Lung (tissue), 12 donors: Measurements from ENCODE around the gene MED14. TPM values are rescaled to one million over a fixed set of nuclear protein-coding genes. Genes with fewer than 3 reads are reported as not detected.

Experiments
- ATAC-seq: fragments of 200-7000 bp; cut with Tn5 transposase; one replicate; pipeline ENCODE4 v1.9.1; 2020; ENCODE audit warnings: moderate number of reproducible peaks; ENCODE audit not compliant: insufficient read depth, low FRiP score
- DNase-seq, 3 donors: peaks; one replicate each; pipeline ENCODE4 v3.0.0-alpha.2; 2013 to 2017
- H3K27ac ChIP-seq, 2 donors: one replicate each; pipeline ENCODE4 v1.5.1; 2013; ENCODE audit warnings: mild to moderate bottlenecking in 2 of 2, moderate library complexity in 2 of 2, control low read depth in 1 of 2, inconsistent platforms in 1 of 2, low read depth in 1 of 2, low read length in 1 of 2
- H3K27me3 ChIP-seq, 3 donors: one replicate each; pipeline ENCODE4 v1.5.1; 2013; ENCODE audit warnings: low read length in 2 of 3; ENCODE audit not compliant: control insufficient read depth in 3 of 3, insufficient read depth in 3 of 3
- H3K36me3 ChIP-seq, 4 donors: one replicate each; pipeline ENCODE4 v1.5.1; 2013; ENCODE audit warnings: low read length in 4 of 4, mild to moderate bottlenecking in 1 of 4, moderate library complexity in 1 of 4; ENCODE audit not compliant: control insufficient read depth in 4 of 4, insufficient read depth in 4 of 4
- H3K4me1 ChIP-seq, 5 donors: one replicate each; pipeline ENCODE4 v1.5.1; 2013; ENCODE audit warnings: low read length in 5 of 5, mild to moderate bottlenecking in 2 of 5, moderate library complexity in 1 of 5; ENCODE audit not compliant: control insufficient read depth in 5 of 5, insufficient read depth in 5 of 5
- H3K4me3 ChIP-seq: one replicate; pipeline ENCODE4 v1.5.1; 2013; ENCODE audit warnings: mild to moderate bottlenecking, control low read depth, moderate library complexity
- H3K9ac ChIP-seq, 2 donors: one replicate each; pipeline ENCODE4 v1.5.1; 2013; ENCODE audit warnings: low read length in 2 of 2, control low read depth in 1 of 2; ENCODE audit not compliant: insufficient read depth in 1 of 2
- H3K9me3 ChIP-seq, 4 donors: one replicate each; pipeline ENCODE4 v1.5.1; 2013; ENCODE audit warnings: low read length in 3 of 4, mild to moderate bottlenecking in 1 of 4, moderate library complexity in 1 of 4; ENCODE audit not compliant: control insufficient read depth in 4 of 4, insufficient read depth in 3 of 4
- CTCF ChIP-seq: IDR thresholded peaks from 2 replicates; pipeline ENCODE4 v1.5.1; 2012; ENCODE audit warnings: mild to moderate bottlenecking; ENCODE audit errors: control extremely low read depth, extremely low read depth
- WGBS, 2 donors: extraction: QIAGEN DNeasy Blood & Tissue Kit; methylation state at CpG; one replicate each; pipeline ENCODE4 v1.1.7; 2013; 5-methylcytosine and 5-hydroxymethylcytosine counted together
- polyA plus RNA-seq, 2 donors: library from polyadenylated mRNA; stranded (reverse); fragments of 200-250 nt; gene quantifications; one replicate each; pipeline ENCODE4 v1.2.1, GENCODE V29; 2013
- total RNA-seq, 2 donors: library from RNA; depleted of rRNA in 1 of 2; stranded (reverse); fragments of >200 nt in 1 of 2; gene quantifications; one replicate each; pipeline ENCODE4 v1.2.1, GENCODE V29; 2014 to 2021
- donor health status: control.
- donor health status: control.
- donor health status: Bipolar disorder and iron deficiency.
- donor health status: healthy.
- donor health status: DM: yes; HTN: yes; CAD: no.

MED14 gene
- total and polyA plus RNA-seq, 4 donors: 9.1 to 41.1 (median 25.6) TPM

- no peak for TF ChIP-seq CTCF
These were observed 51.2 kb downstream of the MED14 start for GRCh38 chrX:40684092-40684491.

GRCh38 chrX:40683245-40683644, 52.1 kb downstream of the MED14 start:
- Histone ChIP-seq H3K4me1 (no peaks in the 10 kb centered on the region), H3K27me3 (peaks cover 0 to 36% (median 15%) of the 10 kb centered on the region in 3 donors), H3K27ac (no peak overlapping the region), H3K9me3 (peaks cover 0 to 1% (median 0%) of the 10 kb centered on the region in 4 donors), H3K9ac (no peak overlapping the region), H3K36me3 (peaks cover 2 to 11% (median 7%) of the 10 kb centered on the region in 4 donors), H3K4me3 (no peak overlapping the region)
- WGBS, 2 donors: 93 to 94% methylated on average over 3 of the region's 3 CpGs
- no peak for DNase-seq
- ATAC-seq: no peak
- no peak for TF ChIP-seq CTCF

More at GRCh38 chrX:40684092-40684491, 51.2 kb downstream of the MED14 start:
- no peak overlapping the region for H3K4me3 ChIP-seq
- H3K4me1 ChIP-seq: peaks cover 0 to 2% (median 0%) of the 10 kb centered on the region in 5 donors
- H3K9me3 ChIP-seq: peaks cover 0 to 1% (median 0%) of the 10 kb centered on the region in 4 donors
- 86 to 97% methylated on average over 1 of the region's 1 CpG for WGBS, 2 donors
- no peak overlapping the region for H3K9ac ChIP-seq
- ATAC-seq: no peak
- H3K36me3 ChIP-seq: peaks cover 4 to 11% (median 9%) of the 10 kb centered on the region in 4 donors
- peaks cover 0 to 36% (median 20%) of the 10 kb centered on the region in 3 donors for H3K27me3 ChIP-seq
- no peak for DNase-seq
- H3K27ac ChIP-seq: no peak overlapping the region

DNA sequence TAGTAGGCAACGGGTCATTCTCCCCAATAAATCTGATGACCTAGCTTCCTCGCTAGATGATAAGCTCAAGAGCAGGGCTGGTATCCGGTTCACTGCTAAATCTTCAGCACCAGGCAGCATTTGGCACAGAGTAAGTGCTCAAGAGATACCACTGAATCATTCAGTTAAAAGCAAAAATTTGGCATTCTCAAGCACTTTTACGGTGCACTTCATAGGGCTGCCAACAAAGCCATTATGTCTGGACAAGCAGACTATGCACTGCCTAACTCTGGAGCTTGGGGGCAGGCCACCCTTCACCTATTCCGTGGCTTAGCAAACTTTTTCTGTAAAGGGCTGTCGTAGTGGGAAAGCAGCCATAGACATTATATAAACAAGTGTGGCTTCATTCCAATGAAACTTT, 64.2 kb downstream of the MED14 start:
- Histone ChIP-seq H3K4me3 (no peak overlapping the region), H3K27me3 (peaks cover 0 to 31% (median 21%) of the 10 kb centered on the region in 3 donors), H3K36me3 (peaks cover 5 to 21% (median 10%) of the 10 kb centered on the region in 4 donors), H3K9ac (no peak overlapping the region), H3K4me1 (no peaks in the 10 kb centered on the region), H3K9me3 (peaks cover 0 to 3% (median 0%) of the 10 kb centered on the region in 4 donors), H3K27ac (no peak overlapping the region)
- ATAC-seq (no peak), DNase-seq (no peak)
- TF ChIP-seq CTCF: no peak
- 62 to 65% methylated on average over 6 of the region's 6 CpGs for WGBS, 2 donors
